GM21737 (cell line): ENCODE data around the gene DKKL1.
"Not testable (repeated sequence)": the region's sequence is repeated elsewhere in the genome, so short reads cannot be mapped to it uniquely, and the experiment has no call there.

Experiments
- ATAC-seq: cut with Tn5 transposase; IDR thresholded peaks from one replicate; pipeline ENCODE4 v1.9.1; 2021; ENCODE audit warnings: mild to moderate bottlenecking, moderate library complexity; ENCODE audit not compliant: unreplicated experiment

The DKKL1 gene

DNA sequence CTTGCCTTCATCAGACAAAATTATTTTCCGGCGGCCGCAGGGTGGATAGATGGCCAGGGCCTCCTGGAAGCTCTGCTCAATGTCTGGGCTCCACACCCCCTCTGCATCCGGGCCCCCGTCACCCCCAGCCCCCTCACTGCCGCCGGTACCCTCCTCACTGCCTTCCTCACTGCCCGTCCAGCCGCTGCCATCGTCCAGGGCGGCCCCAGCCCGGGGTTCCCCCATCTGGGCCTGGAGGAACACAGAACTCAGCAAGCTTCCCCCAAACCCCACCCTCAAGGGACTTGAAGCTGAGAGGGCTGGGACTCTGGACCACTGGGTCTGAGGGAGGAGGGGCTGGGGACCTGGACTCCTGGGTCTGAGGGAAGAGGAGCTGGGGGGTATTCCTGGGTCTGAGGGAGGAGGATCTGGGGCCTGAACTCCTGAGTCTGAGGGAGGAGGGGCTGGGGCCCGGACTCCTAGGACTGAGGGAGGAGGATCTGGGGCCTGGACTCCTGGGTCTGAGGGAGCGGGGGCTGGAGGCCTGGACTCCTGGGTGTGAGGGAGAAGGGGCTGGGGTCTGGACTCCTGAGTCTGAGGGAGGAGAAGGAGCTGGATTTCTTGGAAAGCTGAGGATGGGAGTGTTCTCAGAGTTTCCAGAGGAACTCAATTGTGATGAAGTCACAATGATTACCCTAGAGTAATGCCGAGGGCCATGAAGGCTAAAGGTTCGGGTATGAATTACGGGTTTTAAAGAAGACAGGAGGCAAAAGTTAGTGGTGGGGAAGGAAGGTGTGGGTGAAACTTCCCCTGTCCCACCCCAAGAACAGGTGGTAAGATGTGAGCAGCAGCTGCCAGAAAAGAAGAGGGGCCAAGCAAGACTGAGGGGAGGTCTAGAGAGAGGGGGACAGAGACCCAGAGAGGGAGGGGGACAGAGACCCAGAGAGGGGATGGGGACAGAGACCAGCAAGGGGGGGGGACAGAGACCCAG lies 3.5 kb upstream of the DKKL1 start:
- ATAC-seq = no peak

DNA sequence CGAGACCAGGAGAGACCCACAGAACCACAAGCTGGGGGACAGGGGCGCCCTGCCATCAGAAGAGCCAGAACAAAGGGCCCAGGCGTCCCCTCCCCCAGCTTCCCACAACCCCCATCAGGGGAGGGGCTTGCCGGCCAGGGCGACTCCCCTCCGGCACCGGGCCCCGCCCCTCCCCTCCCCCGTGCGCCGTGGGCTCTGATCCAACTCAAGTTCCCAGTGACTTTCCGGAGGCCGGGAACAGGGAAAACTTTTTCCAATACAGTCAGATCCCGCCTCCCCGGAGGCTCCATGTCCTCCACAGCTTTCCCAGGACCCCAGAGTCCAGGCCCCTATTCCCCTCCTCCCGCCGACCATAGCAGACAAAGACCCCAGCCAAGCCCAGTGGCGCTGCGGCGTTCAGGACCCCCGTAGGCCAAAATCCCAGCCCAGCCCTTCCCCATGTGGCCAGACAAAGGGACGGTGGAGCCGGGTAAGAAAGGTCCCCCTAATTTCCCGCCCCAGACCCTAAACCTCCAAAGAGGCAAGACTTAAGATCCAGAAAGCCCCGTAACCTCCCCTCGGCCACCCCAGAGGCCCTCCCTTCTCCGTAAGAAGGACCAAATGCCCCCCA lies 2.1 kb upstream of the DKKL1 start:
- no peak for ATAC-seq

DNA sequence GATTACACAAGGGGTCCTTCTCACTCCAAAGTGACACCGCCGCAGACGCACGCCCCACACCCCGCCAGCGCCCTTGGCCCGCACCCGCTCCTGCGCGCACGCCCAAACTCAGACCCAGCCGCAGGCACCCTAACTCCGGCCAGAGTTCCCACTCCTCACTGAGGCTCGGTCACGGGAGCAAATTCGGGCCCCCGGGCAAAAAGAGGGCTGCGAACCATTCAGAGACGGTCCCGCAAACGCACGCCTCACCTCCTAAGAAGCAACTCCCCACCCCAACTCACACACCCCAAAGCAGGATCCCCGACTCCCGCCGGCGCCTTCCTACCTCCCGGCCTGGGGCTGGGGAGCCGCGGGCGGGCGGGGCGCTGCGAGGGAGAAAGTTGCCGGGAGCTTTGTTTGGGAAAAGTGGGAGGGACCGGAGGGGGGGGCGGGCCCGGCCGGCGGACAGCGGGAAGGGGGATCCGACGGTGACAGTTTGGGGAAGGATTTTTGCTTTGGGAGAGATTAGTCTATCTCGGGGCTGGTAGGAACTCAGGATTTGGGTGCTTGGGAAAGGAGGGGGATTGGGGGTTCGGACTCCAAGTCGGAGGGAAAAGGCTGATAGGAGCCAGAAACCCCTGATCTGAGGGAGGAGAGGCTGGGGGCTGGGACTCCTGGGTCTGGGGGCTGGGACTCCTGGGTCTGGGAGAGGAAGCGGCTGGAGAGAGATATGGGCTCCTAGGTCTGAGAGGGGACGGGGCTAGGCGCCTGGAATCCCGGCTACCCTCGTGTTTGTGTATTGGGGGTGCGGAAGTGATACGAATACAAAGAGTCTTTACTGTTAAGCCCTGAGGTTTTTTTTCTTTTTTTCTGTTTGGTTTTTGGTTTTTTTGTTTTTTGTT lies 1.4 kb upstream of the DKKL1 start, which contains the start of gene TEAD2:
Gene TEAD2 (minus strand): TSS at position 369 of the 881 bp plus-strand sequence. CDS start 2,341 bp downstream, outside the sequence.
- no peak for ATAC-seq

DNA sequence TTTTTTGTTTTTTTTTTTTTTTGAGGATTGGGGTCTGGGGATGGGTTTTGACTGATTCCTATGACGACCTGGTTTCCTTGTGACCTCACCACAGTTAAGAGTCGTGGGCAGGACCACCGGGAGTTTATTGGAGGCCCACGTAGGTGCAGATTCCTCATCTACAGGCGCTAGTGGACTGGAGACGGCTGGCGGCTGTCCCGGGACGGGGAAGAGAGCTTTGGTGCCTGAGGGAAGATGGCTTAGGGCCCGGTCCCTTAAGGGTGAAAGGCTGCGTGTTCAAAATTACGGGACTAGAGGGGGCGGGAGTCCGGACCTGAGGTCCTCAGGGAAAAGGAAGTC lies 779 bp upstream of the DKKL1 start:
- ATAC-seq = no peak

DNA sequence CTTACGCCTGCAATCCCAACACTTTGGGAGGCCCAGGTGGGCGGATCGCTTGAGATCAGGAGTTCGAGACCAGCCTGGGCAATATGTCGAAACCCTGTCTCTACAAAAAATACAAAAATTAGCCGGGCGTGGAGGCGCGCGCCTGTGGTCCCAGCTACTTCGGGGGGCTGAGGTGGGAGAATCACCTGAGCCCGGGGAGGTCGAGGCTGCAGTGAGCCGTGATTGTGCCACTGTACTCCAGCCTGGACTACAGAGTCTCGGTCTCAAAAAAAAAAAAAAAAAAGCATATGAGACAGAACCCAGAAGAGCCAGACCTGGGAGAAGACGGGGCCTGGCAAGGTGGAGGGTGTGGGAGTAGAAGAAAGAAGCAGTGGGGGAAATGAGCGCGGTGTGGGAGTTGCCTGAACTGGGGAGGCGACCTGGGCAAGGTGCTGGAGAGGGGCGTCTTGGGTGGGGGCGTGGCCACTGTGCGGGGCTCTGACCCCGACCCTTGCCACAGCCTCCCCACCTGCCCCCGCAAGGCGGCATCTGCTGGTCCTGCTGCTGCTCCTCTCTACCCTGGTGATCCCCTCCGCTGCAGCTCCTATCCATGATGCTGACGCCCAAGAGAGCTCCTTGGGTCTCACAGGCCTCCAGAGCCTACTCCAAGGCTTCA lies 533 bp downstream of the DKKL1 start:
- ATAC-seq = no peak

DNA sequence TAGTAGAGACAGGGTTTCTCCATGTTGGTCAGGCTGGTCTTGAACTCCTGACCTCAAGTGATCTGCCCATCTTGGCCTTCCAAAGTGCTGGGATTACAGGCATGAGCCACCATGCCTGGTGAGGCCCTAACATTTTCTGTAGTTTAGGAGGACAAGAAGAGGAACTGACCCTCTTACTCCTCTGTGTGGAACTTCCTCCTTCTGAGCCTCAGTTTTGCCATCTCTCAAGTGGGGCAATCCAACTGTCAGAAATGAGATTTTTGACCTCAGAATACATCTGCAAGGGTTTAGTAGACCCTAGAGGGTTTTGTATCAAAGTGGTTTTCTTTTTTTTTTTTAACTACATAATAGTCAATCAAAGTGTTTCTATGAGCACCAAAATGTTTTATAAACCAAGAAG lies 2.4 kb downstream of the DKKL1 start:
- ATAC-seq = no peak

DNA sequence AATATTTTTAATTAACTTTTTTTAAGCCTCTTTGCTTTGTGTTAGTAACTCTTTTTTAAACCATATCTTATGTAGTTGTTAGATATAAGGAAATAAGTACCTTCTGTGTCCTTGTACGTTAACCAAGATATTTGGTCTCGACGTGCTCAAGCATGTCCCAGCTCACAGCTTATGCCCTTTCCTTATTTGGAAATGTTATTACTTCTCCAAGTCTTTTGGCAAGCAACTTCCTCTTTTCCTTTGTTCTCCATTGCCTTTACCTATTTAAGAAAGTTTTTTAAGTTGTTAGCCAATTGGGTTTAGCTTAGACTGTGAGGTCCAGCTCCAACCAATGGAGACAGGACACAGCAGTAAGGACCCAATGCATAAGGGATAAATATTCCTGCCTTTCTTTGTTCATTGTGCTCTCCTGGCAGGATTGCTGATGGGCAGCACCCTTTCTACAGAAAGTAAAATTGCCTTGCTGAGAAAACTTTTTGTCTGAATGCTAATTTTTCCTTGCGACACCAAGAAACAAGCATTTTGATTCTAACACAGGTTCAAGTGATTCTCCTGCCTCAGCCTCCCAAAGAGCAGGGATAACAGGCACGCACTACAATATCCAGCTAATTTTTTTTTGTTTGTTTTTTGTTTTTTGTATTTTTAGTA lies 5.2 kb downstream of the DKKL1 start:
- no peak for ATAC-seq

DNA sequence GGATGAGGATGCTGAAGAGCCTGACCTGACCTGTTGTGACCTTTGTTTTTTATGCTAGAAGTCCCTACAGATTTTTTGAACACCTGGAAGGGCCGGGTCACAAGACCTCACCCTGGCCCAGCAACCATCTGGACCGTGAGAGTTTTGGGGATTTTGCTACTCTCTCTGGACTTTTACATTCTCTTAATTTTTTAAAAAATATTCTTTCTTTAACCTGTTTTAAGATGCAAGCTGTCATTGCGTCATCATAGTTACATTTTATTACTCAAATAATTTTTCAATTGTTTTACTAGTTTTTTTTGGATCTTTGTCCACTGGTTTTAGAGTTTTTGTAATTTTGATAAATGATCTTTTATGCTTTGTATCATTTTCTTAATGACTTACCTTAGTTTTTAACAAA lies 7.5 kb downstream of the DKKL1 start:
- ATAC-seq = no peak

DNA sequence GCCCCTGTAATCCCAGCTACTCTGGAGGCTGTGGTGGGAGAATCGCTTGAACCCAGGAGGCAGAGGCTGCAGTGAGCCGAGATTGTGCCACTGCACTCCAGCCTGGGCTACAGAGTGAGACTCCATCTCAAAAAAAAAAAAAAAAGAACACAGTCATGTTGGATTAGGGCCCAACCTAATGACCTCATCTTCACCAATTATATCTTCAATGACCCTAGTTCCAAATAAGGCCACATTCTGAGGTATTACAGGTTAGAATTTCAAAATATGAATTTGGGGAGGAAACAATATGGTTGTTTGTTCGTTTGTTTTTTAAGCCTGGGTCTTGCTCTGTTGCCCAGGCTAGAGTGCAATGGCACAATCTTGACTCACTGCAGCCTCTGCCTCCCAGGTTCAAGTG lies 9.5 kb downstream of the DKKL1 start:
- ATAC-seq = not testable (repeated sequence)

DNA sequence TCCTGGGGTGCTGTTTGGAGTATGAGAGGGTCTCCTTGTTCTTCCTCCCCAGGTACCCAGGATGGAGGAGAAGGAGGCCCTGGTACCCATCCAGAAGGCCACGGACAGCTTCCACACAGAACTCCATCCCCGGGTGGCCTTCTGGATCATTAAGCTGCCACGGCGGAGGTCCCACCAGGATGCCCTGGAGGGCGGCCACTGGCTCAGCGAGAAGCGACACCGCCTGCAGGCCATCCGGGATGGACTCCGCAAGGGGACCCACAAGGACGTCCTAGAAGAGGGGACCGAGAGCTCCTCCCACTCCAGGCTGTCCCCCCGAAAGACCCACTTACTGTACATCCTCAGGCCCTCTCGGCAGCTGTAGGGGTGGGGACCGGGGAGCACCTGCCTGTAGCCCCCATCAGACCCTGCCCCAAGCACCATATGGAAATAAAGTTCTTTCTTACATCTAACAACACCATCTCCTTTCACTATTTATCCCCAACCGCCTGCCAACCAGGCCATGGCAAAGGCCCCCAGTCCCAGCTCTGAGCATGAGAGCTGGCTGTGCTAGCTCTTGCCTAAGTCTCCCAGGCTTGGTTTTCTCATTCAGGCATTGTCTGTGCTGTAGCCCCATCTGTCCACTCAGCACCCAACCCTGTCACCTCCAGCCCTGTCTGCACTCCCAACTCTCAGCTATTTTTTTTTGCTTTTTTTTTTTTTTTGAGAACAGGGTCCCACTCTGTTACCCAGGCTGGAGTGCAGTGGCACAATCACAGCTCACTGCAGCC lies 11.2 kb downstream of the DKKL1 start:
- ATAC-seq = no peak

DNA sequence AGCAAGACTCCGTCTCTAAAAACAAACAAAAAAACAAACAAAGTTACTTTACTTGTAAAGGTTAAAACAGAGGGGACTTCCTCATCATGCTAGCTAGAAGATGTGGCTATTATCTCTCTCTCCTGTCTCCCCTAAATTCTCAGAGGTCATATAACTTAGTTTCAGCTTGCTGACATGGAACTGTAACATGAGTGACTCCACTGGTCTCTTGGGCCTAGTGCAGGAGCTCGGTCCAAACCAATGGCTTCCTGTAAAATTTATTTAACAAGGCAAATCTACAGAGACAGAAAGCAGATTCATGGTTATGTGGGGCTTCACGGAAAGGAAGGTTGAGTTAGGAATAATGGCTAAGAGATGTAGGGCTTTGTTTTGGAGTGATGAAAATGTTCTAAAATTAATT lies 14.8 kb downstream of the DKKL1 start:
- ATAC-seq = no peak

DNA sequence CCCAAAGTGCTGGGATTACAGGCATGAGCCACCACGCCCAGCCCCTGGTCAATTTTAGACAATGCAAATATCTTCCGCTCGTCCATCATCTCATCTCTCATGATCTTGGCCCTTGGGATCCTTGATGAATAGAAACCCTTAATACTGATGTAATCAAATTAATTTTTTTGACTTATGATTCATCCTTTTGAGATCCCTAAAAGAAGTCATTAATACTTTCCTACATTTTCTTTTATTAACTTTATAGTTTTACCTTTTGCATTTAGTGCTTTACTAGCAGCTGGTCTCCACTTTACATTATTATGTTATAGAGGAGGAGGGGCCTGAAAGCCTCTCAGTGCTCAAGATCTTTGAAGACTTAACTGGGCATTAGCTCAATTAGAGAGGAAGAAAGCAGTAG lies 16.7 kb downstream of the DKKL1 start:
- ATAC-seq = no peak

DNA sequence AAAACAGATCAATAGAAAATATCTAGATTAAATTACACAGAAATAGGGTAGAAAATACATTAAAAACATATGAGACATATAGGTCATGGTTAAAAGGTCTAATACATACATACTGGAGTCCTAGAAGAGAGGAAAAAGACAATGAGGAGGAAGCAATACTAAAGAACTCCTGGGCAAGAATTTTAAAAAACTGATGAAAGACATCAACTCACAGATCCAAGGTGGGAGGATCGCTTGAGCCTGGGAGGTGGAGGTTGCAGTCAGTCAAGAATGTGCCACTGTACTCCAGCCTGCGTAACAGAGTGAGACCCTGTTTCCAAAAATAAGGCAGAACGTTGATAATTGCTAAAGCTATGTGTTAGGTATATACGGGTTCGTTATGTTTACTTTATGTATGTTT lies 19.0 kb downstream of the DKKL1 start:
- ATAC-seq = no peak

DNA sequence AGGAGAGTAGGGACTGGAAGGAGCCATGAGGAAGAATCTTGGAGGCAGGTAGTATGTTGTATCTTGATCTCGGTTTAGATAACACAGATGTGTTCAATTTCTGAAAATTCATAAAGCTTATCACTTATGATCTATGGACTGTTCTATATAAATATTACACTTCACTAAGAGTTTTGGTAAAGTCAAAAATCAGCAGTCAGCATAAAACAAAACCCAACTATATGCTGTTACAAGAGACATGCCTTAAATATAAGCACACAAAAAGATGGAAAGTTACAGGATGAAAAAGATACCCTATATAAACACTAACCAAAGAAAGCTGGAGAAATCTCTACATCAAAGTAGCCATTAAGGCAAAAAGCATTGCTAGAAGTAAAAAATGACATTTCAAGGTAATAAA lies 19.9 kb downstream of the DKKL1 start:
- no peak for ATAC-seq

DNA sequence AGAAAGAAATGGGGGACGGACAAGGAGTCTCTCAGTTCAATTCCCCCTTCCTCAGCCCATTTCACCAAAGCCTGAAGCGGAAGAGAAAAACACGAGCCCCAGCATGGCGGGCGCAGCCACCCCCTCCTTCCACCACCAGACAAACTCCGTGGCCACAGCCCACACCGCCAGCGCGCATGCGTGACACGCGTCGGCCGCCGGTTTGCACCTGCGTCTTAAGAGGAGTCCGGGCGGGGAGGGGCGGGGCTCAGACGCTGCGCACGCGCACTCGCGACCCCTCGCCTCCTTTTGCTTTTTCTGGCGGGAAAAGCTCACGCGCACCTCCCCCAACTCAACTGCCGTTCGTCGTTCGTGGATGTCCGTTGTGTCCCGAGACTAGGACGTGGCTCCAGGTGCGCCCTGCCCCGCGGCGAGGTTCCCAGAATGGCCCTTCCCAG lies 24.3 kb downstream of the DKKL1 start, which contains the start of gene KASH5:
Gene KASH5 (plus strand): TSS at position 314 of the 437 bp plus-strand sequence. CDS start 2,635 bp downstream, outside the sequence.
- no peak for ATAC-seq

DNA sequence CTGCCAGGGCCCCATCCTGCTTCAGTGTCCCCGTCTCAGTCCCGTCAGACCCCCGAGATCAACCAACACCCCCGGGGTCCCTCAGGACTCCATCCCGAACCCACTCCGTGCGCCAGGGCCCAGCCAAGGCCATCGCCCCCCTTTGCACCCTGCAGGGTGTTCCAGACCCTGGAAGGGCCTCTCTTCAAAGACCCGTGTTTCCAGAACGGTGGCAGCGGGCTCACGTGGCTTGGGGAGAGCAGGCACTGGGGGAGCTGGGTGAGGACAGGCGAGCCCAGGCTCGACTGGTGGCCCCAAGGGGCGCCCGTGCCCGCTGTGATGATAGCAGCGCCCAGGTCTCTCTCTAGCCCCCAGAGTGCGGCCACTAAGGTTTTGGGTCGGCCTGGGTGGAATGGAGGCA lies 25.7 kb downstream of the DKKL1 start:
- no peak for ATAC-seq

DNA sequence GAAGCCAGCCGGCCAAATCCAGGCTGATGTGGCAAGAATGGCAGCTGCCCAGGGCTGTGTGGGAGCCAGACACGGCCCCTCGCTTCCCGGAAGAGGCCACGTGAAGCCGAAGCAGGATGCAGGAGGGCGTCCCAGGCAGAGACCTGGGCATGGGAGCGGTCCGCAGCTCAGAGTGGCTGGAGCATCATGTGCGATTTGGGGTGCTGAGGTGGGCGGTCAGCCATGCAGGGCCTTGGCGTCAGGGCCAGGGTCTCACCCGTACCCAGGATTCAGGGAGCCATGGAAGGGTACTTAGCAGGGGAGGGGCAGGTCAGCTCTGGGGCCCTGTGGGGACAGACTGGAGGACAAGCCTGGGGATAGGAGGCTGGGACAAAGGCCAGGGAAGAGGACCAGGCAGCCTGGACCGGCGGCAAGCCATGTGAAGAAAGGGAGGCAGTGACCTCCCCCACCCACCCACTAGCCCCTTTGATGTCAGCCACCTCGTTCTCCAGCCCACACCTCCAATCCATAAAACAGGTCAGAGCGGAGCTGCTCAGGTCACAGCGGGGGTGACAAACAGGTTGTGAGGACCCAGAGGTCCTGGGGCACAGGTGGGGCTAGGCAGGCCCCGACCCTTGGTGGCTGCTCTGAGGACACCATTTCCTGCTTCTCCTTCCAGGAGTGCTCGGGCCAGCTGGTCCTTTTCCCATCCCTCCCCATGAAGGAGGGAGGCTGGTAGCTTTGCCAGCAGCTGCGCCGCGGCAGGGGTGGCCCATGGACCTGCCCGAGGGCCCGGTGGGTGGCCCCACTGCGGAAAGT lies 26.7 kb downstream of the DKKL1 start:
- ATAC-seq = no peak

DNA sequence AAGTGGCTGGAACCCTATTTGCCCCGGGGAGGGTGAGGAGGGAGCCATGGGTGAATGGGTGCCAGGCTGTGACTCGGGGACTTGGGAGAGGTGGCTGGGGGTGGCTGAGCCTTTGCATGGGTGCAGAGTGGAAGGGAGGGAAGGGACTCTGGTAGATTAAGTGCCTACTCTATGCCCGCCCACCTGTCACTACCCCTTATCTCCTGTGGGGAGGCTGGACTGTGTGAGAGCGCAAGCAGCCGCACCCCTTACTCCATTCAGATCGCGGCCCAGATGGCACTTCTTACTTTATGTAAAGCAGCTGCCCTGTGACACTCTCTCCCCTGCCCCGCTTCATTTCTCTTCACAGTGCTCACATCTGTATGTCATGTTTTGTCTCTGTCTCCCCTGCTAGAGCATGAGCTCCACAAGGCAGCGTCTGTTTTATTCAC lies 27.3 kb downstream of the DKKL1 start:
- no peak for ATAC-seq
